Vagina (tissue), 2 donors: ENCODE data around the gene UBE2Q1.

Experiments used
- POLR2A ChIP-seq, 2 donors: fragments of 450-650 bp; IDR thresholded peaks; one replicate each; pipeline ENCODE4 v1.6.1; 2017; ENCODE audit warnings: antibody characterized with exemption in 2 of 2, mild to moderate bottlenecking in 2 of 2, moderate library complexity in 2 of 2
- POLR2AphosphoS5 ChIP-seq, 2 donors: sonication (generic); formaldehyde crosslinking; IDR thresholded peaks; one replicate each; pipeline ENCODE4 v1.9.0; 2017; ENCODE audit warnings: antibody characterized with exemption in 2 of 2, mild to moderate bottlenecking in 2 of 2, low read depth in 1 of 2; ENCODE audit not compliant: insufficient read depth in 1 of 2
- TF ChIP-seq, protein P1 (sequence below), 3 experiments: fragments of 450-650 bp in 2 of 3; fragments of 200-600 bp in 1 of 3; sonication (generic) in 1 of 3; IDR thresholded peaks; one replicate each; pipeline ENCODE4 v1.5.1; 2017 to 2019; ENCODE audit warnings: antibody characterized with exemption in 3 of 3, mild to moderate bottlenecking in 2 of 3, moderate library complexity in 2 of 3

DNA sequence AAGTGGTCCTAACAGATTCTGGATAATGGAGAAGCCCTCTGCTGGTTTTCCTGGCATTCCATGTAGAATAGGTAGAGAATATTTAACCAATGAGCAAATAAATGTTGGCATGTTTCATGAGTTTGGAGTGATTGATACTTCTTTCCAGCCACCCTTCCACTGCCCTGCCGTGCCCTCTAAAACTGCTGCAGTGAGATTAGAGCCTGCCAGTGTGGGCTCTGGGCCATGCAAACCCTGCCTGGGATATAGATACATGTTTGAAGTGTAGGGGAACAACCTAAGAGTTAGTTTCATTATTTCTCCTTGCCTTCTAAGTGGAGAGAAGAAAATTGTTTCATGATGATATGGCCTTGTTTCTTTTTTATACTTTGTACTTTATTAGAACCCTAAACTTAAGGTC is 10.4 kb downstream of the UBE2Q1 start:
- TF ChIP-seq, protein P1, sequence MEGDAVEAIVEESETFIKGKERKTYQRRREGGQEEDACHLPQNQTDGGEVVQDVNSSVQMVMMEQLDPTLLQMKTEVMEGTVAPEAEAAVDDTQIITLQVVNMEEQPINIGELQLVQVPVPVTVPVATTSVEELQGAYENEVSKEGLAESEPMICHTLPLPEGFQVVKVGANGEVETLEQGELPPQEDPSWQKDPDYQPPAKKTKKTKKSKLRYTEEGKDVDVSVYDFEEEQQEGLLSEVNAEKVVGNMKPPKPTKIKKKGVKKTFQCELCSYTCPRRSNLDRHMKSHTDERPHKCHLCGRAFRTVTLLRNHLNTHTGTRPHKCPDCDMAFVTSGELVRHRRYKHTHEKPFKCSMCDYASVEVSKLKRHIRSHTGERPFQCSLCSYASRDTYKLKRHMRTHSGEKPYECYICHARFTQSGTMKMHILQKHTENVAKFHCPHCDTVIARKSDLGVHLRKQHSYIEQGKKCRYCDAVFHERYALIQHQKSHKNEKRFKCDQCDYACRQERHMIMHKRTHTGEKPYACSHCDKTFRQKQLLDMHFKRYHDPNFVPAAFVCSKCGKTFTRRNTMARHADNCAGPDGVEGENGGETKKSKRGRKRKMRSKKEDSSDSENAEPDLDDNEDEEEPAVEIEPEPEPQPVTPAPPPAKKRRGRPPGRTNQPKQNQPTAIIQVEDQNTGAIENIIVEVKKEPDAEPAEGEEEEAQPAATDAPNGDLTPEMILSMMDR (IDR thresholded peaks at IDR 0.05), result no peak
- TF ChIP-seq POLR2AphosphoS5 (IDR thresholded peaks at IDR 0.05; ENCODE audit: insufficient read depth in 1 of 2, low read depth in 1 of 2) (no peak), POLR2A (IDR thresholded peaks at IDR 0.05) (no peak)
